Colon (tissue), 2 donors: ENCODE measurements around the gene COL6A2.
"Not testable (repeated sequence)": the region's sequence is repeated elsewhere in the genome, so short reads cannot be mapped to it uniquely, and the experiment has no call there.

Source experiments
- FAIRE-seq: peaks from 2 replicates; lab custom pipeline; 2012; peaks lifted over from hg19 to GRCh38; lab: Jason Lieb, UNC
- donor health status: control.
- donor health status: control.

COL6A2 gene

GRCh38 chr21:46094401-46095082, 3.4 kb upstream of the COL6A2 start:
- FAIRE-seq, result no peak

DNA sequence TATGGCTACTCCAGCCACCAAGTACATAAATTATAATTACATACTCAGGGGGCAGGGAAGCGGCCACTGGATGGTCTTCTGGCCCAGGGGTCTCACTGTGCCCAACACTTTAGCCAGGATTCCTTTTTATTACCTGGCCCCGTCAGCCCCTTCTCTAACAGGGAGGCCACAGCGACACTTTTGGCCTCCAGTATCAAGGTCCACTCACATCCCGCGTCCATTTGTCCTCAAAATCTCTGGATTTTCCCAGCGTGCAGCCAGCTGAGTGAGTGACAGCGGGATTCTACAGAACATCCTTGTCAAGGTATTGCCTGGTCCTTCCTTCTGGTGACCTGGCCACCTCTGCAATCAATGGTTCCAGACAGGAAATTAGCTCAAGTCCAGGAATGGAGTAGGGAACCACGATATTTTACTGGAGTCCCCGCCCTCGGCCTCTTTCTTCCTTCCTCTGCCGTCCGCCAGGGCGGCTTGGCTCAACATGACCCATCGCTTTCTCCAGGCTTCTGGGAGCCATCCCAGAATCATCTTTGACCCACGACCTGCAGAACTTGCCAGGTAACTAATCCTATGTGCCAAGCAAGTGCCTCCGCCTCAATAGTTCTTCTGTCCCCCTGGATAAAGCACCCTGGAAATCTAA, 2.7 kb upstream of the COL6A2 start:
- FAIRE-seq, result no peak

GRCh38 chr21:46095814-46096595, 1.9 kb upstream of the COL6A2 start:
- no peak for FAIRE-seq

DNA sequence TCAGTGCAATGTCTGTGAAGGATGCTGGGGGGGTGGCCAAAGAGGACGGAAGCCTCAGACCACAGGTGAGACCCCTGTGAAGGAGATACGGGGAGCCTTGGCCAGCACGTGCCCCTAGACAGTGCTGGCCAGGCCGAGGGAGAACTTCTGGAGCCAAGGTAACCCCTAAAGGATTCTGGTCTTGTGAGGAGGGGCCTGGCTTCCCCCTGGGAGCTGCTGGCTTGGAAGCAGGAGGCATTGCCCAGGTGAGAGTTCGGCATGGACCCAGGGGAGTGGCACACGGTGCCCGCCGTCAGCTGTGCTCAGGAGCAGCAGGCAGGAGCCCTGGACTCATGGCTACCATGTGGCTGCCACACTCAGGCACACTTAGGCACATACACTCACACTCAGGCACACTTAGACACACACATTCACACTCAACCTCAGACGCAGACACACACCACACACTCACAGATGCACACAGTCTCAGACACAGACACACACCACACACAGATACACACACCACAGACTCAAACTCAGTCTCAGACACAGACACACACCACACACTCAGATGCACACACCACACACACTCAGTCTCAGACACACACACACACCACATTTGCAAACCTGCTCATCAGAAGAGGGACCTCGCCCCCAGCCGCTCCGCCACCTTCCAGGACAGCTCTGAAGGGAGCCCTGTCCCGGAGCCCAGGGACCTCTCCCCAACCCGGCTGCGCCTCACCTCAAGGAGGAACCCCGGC, 1.1 kb upstream of the COL6A2 start:
- FAIRE-seq, result no peak

DNA sequence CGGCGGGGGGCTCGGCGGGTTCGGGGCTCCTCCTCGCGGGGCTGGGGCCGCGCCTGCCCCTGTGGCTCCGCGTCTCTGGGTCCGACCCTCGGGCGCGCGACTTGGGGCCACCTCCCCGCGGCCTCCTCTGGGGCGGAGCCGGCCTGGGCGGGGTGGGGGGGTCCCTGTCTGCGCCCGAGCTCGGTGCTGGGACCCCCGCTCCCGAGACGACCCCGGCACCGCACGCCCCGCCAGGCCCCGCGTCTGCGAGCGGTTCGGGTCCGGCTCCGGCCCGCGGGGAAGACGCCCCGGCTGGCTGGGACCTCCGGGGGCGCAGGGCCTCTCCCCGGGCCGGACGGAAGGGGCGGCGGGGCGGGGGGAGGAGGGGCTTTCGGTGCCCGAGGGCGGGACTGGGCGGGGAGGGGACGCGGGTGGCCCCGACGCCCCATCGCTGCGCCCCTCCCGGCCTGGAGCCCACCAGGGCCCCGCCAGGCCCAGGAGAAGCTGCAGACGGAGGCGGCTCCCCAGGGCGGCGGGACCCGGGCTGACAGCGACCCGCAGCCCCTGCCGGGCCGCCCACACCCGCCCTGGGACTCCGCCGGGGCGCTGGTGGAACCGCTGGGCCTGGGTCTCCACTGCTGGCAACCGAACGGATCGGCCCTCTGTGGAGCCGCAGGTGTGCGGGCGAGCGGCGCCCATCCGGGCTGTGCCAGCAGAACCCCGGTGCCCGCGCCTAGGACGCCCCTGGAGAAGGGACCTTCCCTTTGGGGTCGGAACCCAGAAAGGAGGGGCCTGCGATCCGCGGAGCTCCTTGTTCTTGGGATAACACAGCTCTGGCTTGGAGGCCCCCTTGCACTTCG, 610 bp downstream of the COL6A2 start:
- no peak for FAIRE-seq

DNA sequence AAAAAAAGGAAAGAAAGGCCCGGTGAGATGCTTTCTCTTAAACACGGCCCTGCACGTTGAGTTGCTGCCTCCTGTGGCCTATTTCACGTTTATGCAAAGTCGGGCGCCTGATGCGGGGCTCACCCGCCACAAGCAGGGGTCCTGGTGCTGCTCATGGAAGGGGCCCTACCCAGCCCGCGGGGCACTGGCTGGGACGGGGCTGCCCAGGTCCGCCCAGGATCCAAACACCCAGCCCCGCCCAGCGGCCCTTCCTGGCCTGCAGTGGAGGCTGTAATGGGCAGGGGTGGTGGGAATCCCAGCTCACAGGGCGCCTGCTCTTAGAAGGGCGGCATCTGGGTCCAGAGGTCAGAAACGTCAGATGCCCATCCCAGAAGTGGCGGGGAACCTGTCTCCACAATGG, 1.6 kb downstream of the COL6A2 start:
- no peak for FAIRE-seq

GRCh38 chr21:46100020-46100419, 2.1 kb downstream of the COL6A2 start:
- no peak for FAIRE-seq

GRCh38 chr21:46100426-46100825, 2.5 kb downstream of the COL6A2 start:
- no peak for FAIRE-seq

GRCh38 chr21:46100906-46101305, 3.0 kb downstream of the COL6A2 start:
- FAIRE-seq, result no peak

GRCh38 chr21:46104104-46104503, 6.2 kb downstream of the COL6A2 start:
- no peak for FAIRE-seq

- FAIRE-seq, result not testable (repeated sequence)
These were observed 9.5 kb downstream of the COL6A2 start for GRCh38 chr21:46107376-46107775.

DNA sequence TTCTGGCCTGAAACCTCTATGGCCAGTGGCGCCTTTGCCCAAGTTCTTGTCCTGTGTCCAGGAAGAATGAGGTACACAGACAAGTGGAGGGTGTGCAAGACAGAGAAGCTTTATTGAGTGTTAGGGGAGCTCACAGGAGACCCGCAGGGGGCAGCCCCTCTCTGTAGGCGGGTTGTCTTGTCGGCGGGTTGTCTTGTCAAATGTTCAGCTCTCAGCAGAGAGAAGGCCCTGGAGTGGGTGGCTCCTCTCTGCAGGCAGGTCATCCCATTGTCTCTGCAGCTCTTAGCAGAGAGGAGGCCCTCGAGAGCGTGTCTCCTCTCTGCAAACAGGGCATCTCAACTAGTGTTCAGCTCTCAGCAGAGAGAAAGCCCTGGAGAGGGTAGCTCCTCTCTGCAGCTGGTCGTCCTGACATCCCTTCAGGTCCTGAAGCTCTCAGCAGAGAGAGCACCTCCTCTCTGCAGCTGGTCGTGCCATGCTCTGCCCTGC, 11.0 kb downstream of the COL6A2 start:
- no peak for FAIRE-seq

GRCh38 chr21:46109313-46110221, 11.7 kb downstream of the COL6A2 start:
- no peak for FAIRE-seq

- no peak for FAIRE-seq
These were observed 12.7 kb downstream of the COL6A2 start for GRCh38 chr21:46110499-46111192.

DNA sequence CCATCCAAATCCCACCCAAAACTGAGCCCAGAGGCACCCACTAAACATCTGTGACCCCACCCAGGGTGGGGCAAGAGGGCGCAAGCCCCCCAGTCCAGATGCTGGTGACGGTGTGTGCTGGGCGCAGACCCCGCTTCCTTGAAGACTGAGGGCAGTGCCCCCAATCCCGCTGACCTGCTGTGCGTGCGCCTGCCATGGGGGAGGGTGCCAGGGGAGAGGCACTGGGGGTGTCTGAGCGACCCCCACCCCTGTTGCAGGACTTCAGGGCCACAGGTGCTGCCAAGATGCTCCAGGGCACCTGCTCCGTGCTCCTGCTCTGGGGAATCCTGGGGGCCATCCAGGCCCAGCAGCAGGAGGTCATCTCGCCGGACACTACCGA, 13.3 kb downstream of the COL6A2 start:
- no peak for FAIRE-seq

- no peak for FAIRE-seq
These were observed 14.2 kb downstream of the COL6A2 start for GRCh38 chr21:46111857-46112724.

- no peak for FAIRE-seq
These were observed 14.9 kb downstream of the COL6A2 start for GRCh38 chr21:46112725-46113215.

DNA sequence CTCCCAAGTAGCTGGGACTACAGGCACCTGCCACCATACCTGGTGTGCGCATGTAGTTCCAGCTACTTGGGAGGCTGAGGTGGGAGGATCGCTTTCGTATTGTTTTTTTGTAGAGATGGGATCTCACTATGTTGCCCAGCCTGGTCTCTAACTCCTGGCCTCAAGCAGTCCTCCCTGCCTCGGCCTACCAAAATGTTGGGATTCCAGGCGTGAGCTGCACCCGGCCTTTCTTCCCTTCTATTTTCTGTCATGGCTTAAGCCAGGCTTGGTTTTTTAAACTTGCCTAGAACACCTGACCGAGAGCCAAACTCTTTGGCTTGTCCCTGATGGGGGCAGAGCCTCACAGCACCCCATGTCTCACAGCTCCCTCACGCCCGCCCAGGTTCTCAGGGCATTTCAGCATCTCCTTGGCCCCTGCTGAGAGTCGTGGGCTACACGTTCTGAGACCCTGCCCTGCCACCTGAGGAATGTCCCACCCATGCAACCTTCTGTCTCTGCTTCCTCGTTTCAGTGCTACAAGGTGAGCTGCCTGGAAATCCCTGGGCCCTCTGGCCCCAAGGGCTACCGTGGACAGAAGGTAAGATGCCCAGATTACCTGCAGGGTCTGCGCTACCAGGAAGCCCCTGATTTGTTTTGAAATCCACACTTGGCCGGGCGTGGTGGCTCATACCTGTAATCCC, 15.7 kb downstream of the COL6A2 start:
- FAIRE-seq, result no peak
